AG04449 (cell line): ENCODE data around the gene TRMT1.

ENCODE experiments used
- CTCF ChIA-PET: fragments of 350-600 bp; formaldehyde crosslinking; extraction: SDS; loops from one replicate; lab custom pipeline; 2021; ENCODE audit warnings: antibody characterized with exemption; lab: Yijun Ruan, JAX
- POLR2A ChIA-PET: fragments of 400-600, 350-600 bp; formaldehyde crosslinking; extraction: SDS; loops from one replicate; lab custom pipeline; 2020; ENCODE audit warnings: antibody characterized with exemption, inconsistent platforms; lab: Yijun Ruan, JAX
- DNase-seq: peaks from one replicate; pipeline ENCODE4 v3.0.0-alpha.2; 2010; ENCODE audit warnings: low read depth, low spot score
- H3K4me3 ChIP-seq: 2 replicates; pipeline ENCODE4 v1.5.1; 2011; ENCODE audit warnings: low read depth, mild to moderate bottlenecking, control low read depth, low read length
- CTCF ChIP-seq: IDR thresholded peaks from one replicate; pipeline ENCODE4 v1.5.1; 2011; ENCODE audit warnings: mild to moderate bottlenecking, moderate library complexity, low read length, control low read depth, inconsistent platforms; ENCODE audit not compliant: insufficient read depth; ENCODE audit errors: missing control alignments

The TRMT1 gene

GRCh38 chr19:13098277-13099072, 18.1 kb downstream of the TRMT1 start:
- no peak for TF ChIP-seq CTCF
- ChIA-PET CTCF (interaction anchor here (3.2 kb wide), 1 partner anchor 133 kb away, joined by 22 read pairs; no protein-coding TSS in a partner anchor), POLR2A (no interaction called here)
- peak overlapping the region; percentile 30; the same call in 1 of the 2 replicates for H3K4me3 ChIP-seq
- DNase-seq: no peak

GRCh38 chr19:13097463-13098258, 18.9 kb downstream of the TRMT1 start:
- ChIA-PET POLR2A (no interaction called here), CTCF (interaction anchor here (1.0 to 30.9 kb wide), 4 partner anchors 8 to 130 kb away, joined by 3 to 573 read pairs (median 352); partner anchors contain the start of gene DAND5)
- no peak for DNase-seq
- no peak overlapping the region for H3K4me3 ChIP-seq
- no peak for TF ChIP-seq CTCF

GRCh38 chr19:13097033-13097462, 19.5 kb downstream of the TRMT1 start:
- ChIA-PET POLR2A (no interaction called here), CTCF (interaction anchor here (1.0 to 30.9 kb wide), 5 partner anchors 9 to 165 kb away, joined by 3 to 573 read pairs (median 153); partner anchors contain the start of gene DAND5)
- no peak overlapping the region for H3K4me3 ChIP-seq
- TF ChIP-seq CTCF: no peak
- DNase-seq: no peak

- CTCF ChIA-PET: interaction anchor here (1.0 to 30.9 kb wide), 9 partner anchors 8 to 168 kb away, joined by 3 to 573 read pairs (median 36); partner anchors contain the start of gene DAND5
- no peak for TF ChIP-seq CTCF
- no peak for DNase-seq
- POLR2A ChIA-PET: no interaction called here
- H3K4me3 ChIP-seq: no peak overlapping the region
Observed at GRCh38 chr19:13095934-13096927, 20.3 kb downstream of the TRMT1 start.

GRCh38 chr19:13095393-13095784, 21.2 kb downstream of the TRMT1 start:
- DNase-seq: no peak
- CTCF ChIA-PET: interaction anchor here (1.0 to 30.9 kb wide), 12 partner anchors 9 to 169 kb away, joined by 3 to 573 read pairs (median 12); partner anchors contain the start of gene DAND5
- TF ChIP-seq CTCF: no peak
- H3K4me3 ChIP-seq: no peak overlapping the region
- POLR2A ChIA-PET: no interaction called here
